ENCODE data around the gene CDH13. TPM values are rescaled to one million over a fixed set of nuclear protein-coding genes. Genes with fewer than 3 reads are reported as not detected.

Gene CDH13
- total RNA-seq, 2 donors from 2014 or later = 228 to 280 TPM

DNA sequence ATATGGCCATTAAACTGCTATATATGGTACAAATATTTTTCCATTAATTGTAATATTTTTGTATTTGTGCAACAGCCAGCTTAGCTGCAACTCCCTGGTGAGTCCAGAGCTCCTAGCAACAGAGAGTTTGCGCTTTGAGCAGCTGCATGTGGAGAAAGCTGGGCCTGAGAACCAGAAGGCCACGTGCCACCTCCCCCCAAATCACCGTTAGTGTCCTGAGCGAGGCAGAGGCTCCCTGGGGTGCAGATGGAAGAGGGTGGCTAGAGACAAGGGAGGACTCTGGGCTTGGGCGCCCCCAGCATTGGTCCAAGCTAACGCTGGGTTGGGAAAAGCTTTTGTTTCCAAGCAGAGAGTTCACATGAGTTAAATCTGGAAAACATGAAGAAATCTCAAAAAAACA lies 1222.7 kb downstream of the CDH13 start:
- H3K9me3 ChIP-seq = no peaks in the 10 kb centered on the region
- H3K36me3 ChIP-seq = no peaks in the 10 kb centered on the region
- TF ChIP-seq, protein P1, sequence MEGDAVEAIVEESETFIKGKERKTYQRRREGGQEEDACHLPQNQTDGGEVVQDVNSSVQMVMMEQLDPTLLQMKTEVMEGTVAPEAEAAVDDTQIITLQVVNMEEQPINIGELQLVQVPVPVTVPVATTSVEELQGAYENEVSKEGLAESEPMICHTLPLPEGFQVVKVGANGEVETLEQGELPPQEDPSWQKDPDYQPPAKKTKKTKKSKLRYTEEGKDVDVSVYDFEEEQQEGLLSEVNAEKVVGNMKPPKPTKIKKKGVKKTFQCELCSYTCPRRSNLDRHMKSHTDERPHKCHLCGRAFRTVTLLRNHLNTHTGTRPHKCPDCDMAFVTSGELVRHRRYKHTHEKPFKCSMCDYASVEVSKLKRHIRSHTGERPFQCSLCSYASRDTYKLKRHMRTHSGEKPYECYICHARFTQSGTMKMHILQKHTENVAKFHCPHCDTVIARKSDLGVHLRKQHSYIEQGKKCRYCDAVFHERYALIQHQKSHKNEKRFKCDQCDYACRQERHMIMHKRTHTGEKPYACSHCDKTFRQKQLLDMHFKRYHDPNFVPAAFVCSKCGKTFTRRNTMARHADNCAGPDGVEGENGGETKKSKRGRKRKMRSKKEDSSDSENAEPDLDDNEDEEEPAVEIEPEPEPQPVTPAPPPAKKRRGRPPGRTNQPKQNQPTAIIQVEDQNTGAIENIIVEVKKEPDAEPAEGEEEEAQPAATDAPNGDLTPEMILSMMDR (IDR thresholded peaks at IDR 0.05) = no peak
- H3K27me3 ChIP-seq (replicated peaks; ENCODE audit: insufficient read depth) = no peaks in the 10 kb centered on the region
- no peak overlapping the region for H3K4me3 ChIP-seq
- ATAC-seq (ENCODE audit: insufficient number of reproducible peaks, low FRiP score, low read depth) (no peak), DNase-seq (ENCODE audit: low spot score) (no peak)
- no peak overlapping the region for H3K27ac ChIP-seq
- H3K4me1 ChIP-seq (ENCODE audit: control insufficient read depth in 1 of 2, low read depth in 2 of 2) = no peaks in the 10 kb centered on the region
